Endothelial cell of hepatic sinusoid (primary cell): ENCODE results near the gene MPC1.
"Not testable (repeated sequence)": the region's sequence is repeated elsewhere in the genome, so short reads cannot be mapped to it uniquely, and the experiment has no call there.

Experiments
- in situ Hi-C: cut with HindIII; loops from 2 replicates; pipeline ENCODE4 v1.10.0; 2017; ENCODE audit warnings: low sequenced_read_pairs

MPC1 gene

GRCh38 chr6:166351715-166352285 lies 30.9 kb downstream of the MPC1 start:
- in situ Hi-C loops = no loop called here

GRCh38 chr6:166348305-166348949 lies 34.3 kb downstream of the MPC1 start:
- in situ Hi-C loops = no loop called here

- in situ Hi-C loops = no loop called here
These were observed 35.8 kb downstream of the MPC1 start for GRCh38 chr6:166346965-166347364.

- in situ Hi-C loops = no loop called here
These were observed 36.3 kb downstream of the MPC1 start for GRCh38 chr6:166346449-166346848.

GRCh38 chr6:166345672-166346071 lies 37.1 kb downstream of the MPC1 start:
- in situ Hi-C loops = not testable (repeated sequence)

GRCh38 chr6:166344921-166345320 lies 37.8 kb downstream of the MPC1 start:
- in situ Hi-C loops = not testable (repeated sequence)

GRCh38 chr6:166344240-166344639 lies 38.5 kb downstream of the MPC1 start:
- in situ Hi-C loops = no loop called here

GRCh38 chr6:166343150-166343487 lies 39.6 kb downstream of the MPC1 start:
- in situ Hi-C loops = no loop called here

- in situ Hi-C loops = no loop called here
These were observed 40.2 kb downstream of the MPC1 start, which contains the start of gene SFT2D1 for GRCh38 chr6:166342349-166343149. SFT2D1 (minus strand) TSS chr6:166342545; CDS start chr6:166342481, 64 bp downstream.

GRCh38 chr6:166341977-166342348 lies 40.8 kb downstream of the MPC1 start:
- in situ Hi-C loops = no loop called here

- in situ Hi-C loops = no loop called here
These were observed 41.3 kb downstream of the MPC1 start for GRCh38 chr6:166341464-166341863.

GRCh38 chr6:166338854-166339253 lies 43.9 kb downstream of the MPC1 start:
- in situ Hi-C loops = no loop called here

- in situ Hi-C loops = no loop called here
These were observed 45.9 kb downstream of the MPC1 start for GRCh38 chr6:166336847-166337246.

GRCh38 chr6:166335378-166336302 lies 47.1 kb downstream of the MPC1 start:
- in situ Hi-C loops = no loop called here

GRCh38 chr6:166334878-166335277 lies 47.9 kb downstream of the MPC1 start:
- in situ Hi-C loops = loop anchor here (5.0 kb wide), 1 partner anchor 42 kb away; no protein-coding TSS in a partner anchor

- in situ Hi-C loops = loop anchor here (5.0 kb wide), 1 partner anchor 44 kb away; no protein-coding TSS in a partner anchor
These were observed 49.4 kb downstream of the MPC1 start for GRCh38 chr6:166333172-166333995.

GRCh38 chr6:166331503-166332415 lies 51.0 kb downstream of the MPC1 start:
- in situ Hi-C loops = loop anchor here (5.0 kb wide), 1 partner anchor 46 kb away; no protein-coding TSS in a partner anchor

- in situ Hi-C loops = loop anchor here (5.0 kb wide), 1 partner anchor 47 kb away; no protein-coding TSS in a partner anchor
These were observed 52.1 kb downstream of the MPC1 start for GRCh38 chr6:166330612-166331011.
